ENCODE measurements around the gene CLDN2. TPM values are rescaled to one million over a fixed set of nuclear protein-coding genes. Genes with fewer than 3 reads are reported as not detected.

CLDN2 gene
- total RNA-seq, 2 experiments from 2014 or later: not detected

- no TSS peak for BruUV-seq (replicated peaks)
- no peak for DNase-seq (ENCODE audit: low spot score)
- Histone ChIP-seq H3K4me3 (ENCODE audit: low read depth, low read length, poor library complexity, severe bottlenecking) (no peak overlapping the region), H3K4me1 (ENCODE audit: insufficient read depth, low read length, poor library complexity, severe bottlenecking) (no peaks in the 10 kb centered on the region), H2AFZ (ENCODE audit: low read length) (no peak overlapping the region), H3K9me3 (ENCODE audit: low read length) (no peaks in the 10 kb centered on the region), H4K20me1 (ENCODE audit: insufficient read depth, low read length) (no peaks in the 10 kb centered on the region), H3K79me2 (ENCODE audit: insufficient read depth, low read depth, low read length) (no peaks in the 10 kb centered on the region), H3K4me2 (ENCODE audit: low read length) (no peak overlapping the region), H3K36me3 (ENCODE audit: insufficient read depth, low read length) (no peaks in the 10 kb centered on the region), H3K27ac (ENCODE audit: low read depth, low read length, poor library complexity, severe bottlenecking) (no peak overlapping the region), H3K9me2 (ENCODE audit: insufficient read depth, low read length) (no peaks in the 10 kb centered on the region)
- POLR2A ChIA-PET: interaction anchor here (0.6 kb wide), 1 partner anchor 1014 kb away, joined by 6 read pairs; no protein-coding TSS in a partner anchor
- intact Hi-C loops (cut with micrococcal nuclease; ENCODE audit: unreplicated experiment): no loop called here
- CTCF ChIA-PET (ENCODE audit: unreplicated experiment): interaction anchor here (0.6 kb wide), 1 partner anchor 835 kb away, joined by 6 read pairs; no protein-coding TSS in a partner anchor
- TF ChIP-seq CTCF (conservative IDR thresholded peaks at IDR 0.05; ENCODE audit: low read length) (no peak), EZH2phosphoT487 (IDR thresholded peaks at IDR 0.05; ENCODE audit: borderline replicate concordance, low read depth, low read length) (no peak)
These were observed 12.3 kb downstream of the CLDN2 start for GRCh38 chrX:106932492-106932923.

- Histone ChIP-seq H3K36me3 (ENCODE audit: insufficient read depth, low read length) (no peaks in the 10 kb centered on the region), H3K9me2 (ENCODE audit: insufficient read depth, low read length) (no peaks in the 10 kb centered on the region), H2AFZ (ENCODE audit: low read length) (no peak overlapping the region), H3K4me1 (ENCODE audit: insufficient read depth, low read length, poor library complexity, severe bottlenecking) (no peaks in the 10 kb centered on the region), H3K79me2 (ENCODE audit: insufficient read depth, low read depth, low read length) (no peaks in the 10 kb centered on the region), H3K27ac (ENCODE audit: low read depth, low read length, poor library complexity, severe bottlenecking) (no peak overlapping the region), H3K4me3 (ENCODE audit: low read depth, low read length, poor library complexity, severe bottlenecking) (no peak overlapping the region), H3K9me3 (ENCODE audit: low read length) (no peaks in the 10 kb centered on the region), H3K4me2 (ENCODE audit: low read length) (no peak overlapping the region), H4K20me1 (ENCODE audit: insufficient read depth, low read length) (no peaks in the 10 kb centered on the region)
- intact Hi-C loops (cut with micrococcal nuclease; ENCODE audit: unreplicated experiment): no loop called here
- BruUV-seq (replicated peaks): no TSS peak
- TF ChIP-seq CTCF (conservative IDR thresholded peaks at IDR 0.05; ENCODE audit: low read length) (no peak), EZH2phosphoT487 (IDR thresholded peaks at IDR 0.05; ENCODE audit: borderline replicate concordance, low read depth, low read length) (no peak)
- ChIA-PET POLR2A (interaction anchor here (0.6 kb wide), 1 partner anchor 1014 kb away, joined by 6 read pairs; no protein-coding TSS in a partner anchor), CTCF (ENCODE audit: unreplicated experiment) (interaction anchor here (0.5 kb wide), 1 partner anchor 12 kb away, joined by 3 read pairs; no protein-coding TSS in a partner anchor)
- no peak for DNase-seq (ENCODE audit: low spot score)
These were observed 12.8 kb downstream of the CLDN2 start for GRCh38 chrX:106932960-106933537.

GRCh38 chrX:106933538-106933961 lies 13.3 kb downstream of the CLDN2 start:
- H3K4me2 ChIP-seq (ENCODE audit: low read length): no peak overlapping the region
- H2AFZ ChIP-seq (ENCODE audit: low read length): no peak overlapping the region
- H3K4me3 ChIP-seq (ENCODE audit: low read depth, low read length, poor library complexity, severe bottlenecking): no peak overlapping the region
- intact Hi-C loops (cut with micrococcal nuclease; ENCODE audit: unreplicated experiment): no loop called here
- CTCF ChIA-PET (ENCODE audit: unreplicated experiment): interaction anchor here (0.5 kb wide), 1 partner anchor 11 kb away, joined by 3 read pairs; no protein-coding TSS in a partner anchor
- POLR2A ChIA-PET: no interaction called here
- no peaks in the 10 kb centered on the region for H4K20me1 ChIP-seq (ENCODE audit: insufficient read depth, low read length)
- BruUV-seq (replicated peaks): no TSS peak
- no peaks in the 10 kb centered on the region for H3K4me1 ChIP-seq (ENCODE audit: insufficient read depth, low read length, poor library complexity, severe bottlenecking)
- no peaks in the 10 kb centered on the region for H3K79me2 ChIP-seq (ENCODE audit: insufficient read depth, low read depth, low read length)
- no peaks in the 10 kb centered on the region for H3K9me2 ChIP-seq (ENCODE audit: insufficient read depth, low read length)
- TF ChIP-seq CTCF (conservative IDR thresholded peaks at IDR 0.05; ENCODE audit: low read length) (no peak), EZH2phosphoT487 (IDR thresholded peaks at IDR 0.05; ENCODE audit: borderline replicate concordance, low read depth, low read length) (no peak)
- no peak overlapping the region for H3K27ac ChIP-seq (ENCODE audit: low read depth, low read length, poor library complexity, severe bottlenecking)
- no peak for DNase-seq (ENCODE audit: low spot score)
- H3K9me3 ChIP-seq (ENCODE audit: low read length): no peaks in the 10 kb centered on the region
- H3K36me3 ChIP-seq (ENCODE audit: insufficient read depth, low read length): no peaks in the 10 kb centered on the region
